Hepatocyte (in vitro differentiated cells): ENCODE results near the gene SGMS1. TPM values are rescaled to one million over a fixed set of nuclear protein-coding genes. Genes with fewer than 3 reads are reported as not detected.
"Not testable (repeated sequence)": the region's sequence is repeated elsewhere in the genome, so short reads cannot be mapped to it uniquely, and the experiment has no call there.

Experiments
- DNase-seq: peaks from one replicate; pipeline ENCODE4 v3.0.0-alpha.2; 2016; ENCODE audit warnings: low spot score
- H2AFZ ChIP-seq: fragments of 200-600 bp; sonication (generic); 2 replicates; pipeline ENCODE4 v1.6.0; 2016; ENCODE audit warnings: antibody characterized with exemption, mild to moderate bottlenecking
- H3K27ac ChIP-seq: fragments of 200-600 bp; sonication (generic); 2 replicates; pipeline ENCODE4 v1.5.1; 2016; ENCODE audit warnings: mild to moderate bottlenecking
- H3K27me3 ChIP-seq: fragments of 200-600 bp; sonication (generic); 2 replicates; pipeline ENCODE4 v1.6.1; 2016
- H3K36me3 ChIP-seq: fragments of 200-600 bp; sonication (generic); replicated peaks from 2 replicates; pipeline ENCODE4 v1.5.1; 2016; ENCODE audit warnings: low read depth; ENCODE audit not compliant: insufficient read depth
- H3K4me1 ChIP-seq: fragments of 200-600 bp; sonication (generic); 2 replicates; pipeline ENCODE4 v1.5.1; 2016; ENCODE audit warnings: mild to moderate bottlenecking, moderate library complexity; ENCODE audit not compliant: insufficient read depth
- H3K4me2 ChIP-seq: fragments of 200-600 bp; sonication (generic); 2 replicates; pipeline ENCODE4 v1.6.0; 2016
- H3K4me3 ChIP-seq: fragments of 200-600 bp; sonication (generic); 2 replicates; pipeline ENCODE4 v1.5.1; 2016; ENCODE audit warnings: mild to moderate bottlenecking
- H3K79me2 ChIP-seq: fragments of 200-600 bp; sonication (generic); 2 replicates; pipeline ENCODE4 v1.6.0; 2017; ENCODE audit warnings: mild to moderate bottlenecking
- H3K9me2 ChIP-seq: fragments of 200-600 bp; sonication (generic); replicated peaks from 2 replicates; pipeline ENCODE4 v1.6.0; 2017; ENCODE audit warnings: mild to moderate bottlenecking; ENCODE audit not compliant: insufficient read depth
- H3K9me3 ChIP-seq: fragments of 200-600 bp; sonication (generic); 2 replicates; pipeline ENCODE4 v1.5.1; 2016; ENCODE audit warnings: low read depth, mild to moderate bottlenecking
- H4K20me1 ChIP-seq: fragments of 200-600 bp; sonication (generic); 2 replicates; pipeline ENCODE4 v1.6.0; 2016; ENCODE audit warnings: mild to moderate bottlenecking; ENCODE audit not compliant: insufficient read depth, poor library complexity, severe bottlenecking
- CTCF ChIP-seq: fragments of 200-600 bp; sonication (generic); IDR thresholded peaks from 2 replicates; pipeline ENCODE4 v1.5.1; 2016; ENCODE audit warnings: antibody characterized with exemption, mild to moderate bottlenecking; ENCODE audit not compliant: poor library complexity
- EZH2 ChIP-seq: fragments of 200-600 bp; sonication (generic); IDR thresholded peaks from 2 replicates; pipeline ENCODE4 v1.6.1; 2016; ENCODE audit warnings: antibody characterized with exemption, mild to moderate bottlenecking, borderline replicate concordance
- EZH2phosphoT487 ChIP-seq: fragments of 200-600 bp; sonication (generic); IDR thresholded peaks from one replicate; pipeline ENCODE4 v1.6.1; 2018; ENCODE audit warnings: antibody characterized with exemption, mild to moderate bottlenecking, low read depth, moderate library complexity; ENCODE audit not compliant: unreplicated experiment, severe bottlenecking
- WGBS: methylation state at CpG from one replicate; pipeline ENCODE4 v1.1.6; 2016; ENCODE audit warnings: low lambda C conversion rate; ENCODE audit errors: missing lambda C conversion rate; 5-methylcytosine and 5-hydroxymethylcytosine counted together
- polyA plus RNA-seq: library from polyadenylated mRNA; unstranded; fragments of >200 nt; fragmentation: Nextera tagmentation; extraction: Ambion mirVana; gene quantifications from 2 replicates; pipeline ENCODE4 v1.2.1, GENCODE V29; 2016
- total RNA-seq: library from RNA; depleted of rRNA; stranded (reverse); fragments of >200 nt; gene quantifications from 2 replicates; pipeline ENCODE4 v1.2.3, GENCODE V29; 2014

SGMS1 gene
- total and polyA plus RNA-seq, 2 experiments from 2014 or later, result 28.1 to 87.8 TPM

DNA sequence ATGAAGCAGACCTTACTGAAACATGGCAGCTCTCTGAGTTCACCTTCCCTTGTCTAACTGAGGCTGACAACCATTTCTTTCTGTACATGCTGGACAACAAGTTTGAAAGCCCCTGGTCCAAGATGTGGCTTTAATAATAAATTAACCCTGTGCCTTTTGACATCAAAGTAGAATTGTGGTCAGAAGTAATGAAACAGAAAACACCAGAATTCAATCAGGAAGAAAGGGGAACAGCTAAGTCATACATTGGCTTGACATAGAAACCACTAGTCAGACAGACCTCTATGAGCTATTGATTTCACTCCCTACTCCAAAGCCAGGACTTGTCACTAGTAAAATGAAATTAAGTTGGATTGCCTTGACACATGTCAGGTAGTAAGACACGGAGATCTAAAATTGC, 197.3 kb downstream of the SGMS1 start:
- H3K36me3 ChIP-seq, result no peaks in the 10 kb centered on the region
- H3K4me3 ChIP-seq, result no peak overlapping the region
- TF ChIP-seq EZH2, result no peak
- TF ChIP-seq CTCF, result no peak
- no peak for TF ChIP-seq EZH2phosphoT487
- H2AFZ ChIP-seq, result no peak overlapping the region
- H3K4me2 ChIP-seq, result no peak overlapping the region
- no peak for DNase-seq
- peaks cover 2% of the 10 kb centered on the region for H3K79me2 ChIP-seq
- no peaks in the 10 kb centered on the region for H3K9me3 ChIP-seq
- H3K4me1 ChIP-seq, result no peaks in the 10 kb centered on the region
- H3K27ac ChIP-seq, result no peak overlapping the region
- no peaks in the 10 kb centered on the region for H3K9me2 ChIP-seq
- H4K20me1 ChIP-seq, result no peaks in the 10 kb centered on the region
- H3K27me3 ChIP-seq, result no peaks in the 10 kb centered on the region
- 100% methylated on average over 1 of the region's 1 CpG for WGBS

GRCh38 chr10:50425215-50425614, 198.5 kb downstream of the SGMS1 start:
- H3K9me3 ChIP-seq, H3K27me3 ChIP-seq, H3K4me1 ChIP-seq, H3K9me2 ChIP-seq, H2AFZ ChIP-seq, H3K4me2 ChIP-seq, H3K36me3 ChIP-seq, H3K4me3 ChIP-seq, H3K27ac ChIP-seq, H4K20me1 ChIP-seq, DNase-seq, H3K79me2 ChIP-seq: not testable (repeated sequence)
- 100% methylated on average over 1 of the region's 1 CpG for WGBS

- Histone ChIP-seq H3K9me2 (no peaks in the 10 kb centered on the region), H3K9me3 (no peaks in the 10 kb centered on the region), H3K4me2 (no peak overlapping the region), H3K27ac (no peak overlapping the region), H3K79me2 (peaks cover 8% of the 10 kb centered on the region), H3K4me3 (no peak overlapping the region), H3K36me3 (no peaks in the 10 kb centered on the region), H4K20me1 (no peaks in the 10 kb centered on the region), H3K4me1 (no peaks in the 10 kb centered on the region), H2AFZ (no peak overlapping the region), H3K27me3 (no peaks in the 10 kb centered on the region)
- WGBS, result 96% methylated on average over 3 of the region's 3 CpGs
- DNase-seq, result no peak
- TF ChIP-seq EZH2phosphoT487, result no peak
- no peak for TF ChIP-seq EZH2
- no peak for TF ChIP-seq CTCF
Measured at GRCh38 chr10:50423448-50423847, 200.3 kb downstream of the SGMS1 start.

DNA sequence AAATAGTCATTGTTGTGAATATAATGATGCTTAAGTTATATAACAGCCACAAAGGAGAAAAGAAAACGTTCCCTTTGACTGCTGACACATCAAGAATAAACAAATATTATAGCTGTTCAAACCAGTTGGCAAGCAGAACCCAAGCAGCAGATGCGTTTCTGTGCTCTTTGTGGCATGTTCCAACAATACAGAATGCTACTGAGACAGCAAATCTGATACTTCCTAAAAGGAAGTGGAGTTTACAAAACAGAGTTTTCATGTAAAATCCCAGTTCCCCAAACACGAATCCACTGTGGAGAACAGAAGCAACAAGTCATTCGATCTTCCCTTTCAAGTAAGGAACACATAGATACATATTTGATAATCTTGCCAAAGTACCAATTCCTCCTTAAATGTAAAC, 201.5 kb downstream of the SGMS1 start:
- H3K27me3 ChIP-seq, result no peaks in the 10 kb centered on the region
- no peak for TF ChIP-seq EZH2phosphoT487
- TF ChIP-seq CTCF, result no peak
- no peak for TF ChIP-seq EZH2
- no peaks in the 10 kb centered on the region for H3K9me2 ChIP-seq
- H3K27ac ChIP-seq, result no peak overlapping the region
- no peak overlapping the region for H2AFZ ChIP-seq
- no peaks in the 10 kb centered on the region for H4K20me1 ChIP-seq
- H3K9me3 ChIP-seq, result no peaks in the 10 kb centered on the region
- peaks cover 12% of the 10 kb centered on the region for H3K79me2 ChIP-seq
- 60% methylated on average over 4 of the region's 4 CpGs for WGBS
- no peak overlapping the region for H3K4me3 ChIP-seq
- H3K4me1 ChIP-seq, result no peaks in the 10 kb centered on the region
- DNase-seq, result no peak
- no peaks in the 10 kb centered on the region for H3K36me3 ChIP-seq
- H3K4me2 ChIP-seq, result no peak overlapping the region
